ENCODE measurements around the gene PLOD2. TPM values are rescaled to one million over a fixed set of nuclear protein-coding genes. Genes with fewer than 3 reads are reported as not detected.

The PLOD2 gene
- total RNA-seq, 1 experiment from 2014 or later = 36.6 TPM

DNA sequence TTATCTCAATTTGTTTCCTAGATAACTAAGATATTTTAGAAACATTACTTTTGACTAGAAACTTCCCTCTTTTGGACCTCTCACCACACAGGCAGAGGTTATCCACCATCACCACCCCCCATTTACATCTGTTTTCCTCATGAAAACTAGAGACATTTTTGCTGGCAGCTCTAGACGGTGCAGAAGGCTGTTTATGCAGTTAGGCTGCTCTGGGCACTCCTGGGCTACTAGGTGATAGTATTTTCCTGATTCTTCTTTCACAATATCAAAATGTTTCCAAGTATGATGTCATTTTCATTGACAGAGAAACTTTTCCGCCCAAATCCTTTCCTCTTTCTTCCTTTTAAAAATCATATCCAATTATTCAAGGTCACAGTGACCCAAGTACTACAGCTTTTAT, 67.1 kb downstream of the PLOD2 start:
- CTCF ChIA-PET = no interaction called here
- DNase-seq (ENCODE audit: low spot score) = no peak
- Mint-ChIP-seq H3K36me3 (peaks cover 6% of the 10 kb centered on the region), H3K27ac (peak overlapping the region; percentile 32), H3K27me3 (ENCODE audit: low read depth) (no peaks in the 10 kb centered on the region), H3K4me1 (peaks cover 6% of the 10 kb centered on the region; the same call in 1 of the 2 replicates), H3K9me3 (no peaks in the 10 kb centered on the region), H3K4me3 (no peak overlapping the region)
- TF ChIP-seq SMAD3 (CRISPR knock-in tag; IDR thresholded peaks at IDR 0.05; ENCODE audit: borderline replicate concordance) (no peak), MYBL2 (CRISPR knock-in tag; IDR thresholded peaks at IDR 0.05) (no peak), ZNF138 (CRISPR knock-in tag; conservative IDR thresholded peaks at IDR 0.05) (no peak), SOX15 (CRISPR knock-in tag; IDR thresholded peaks at IDR 0.05) (no peak), CREM (CRISPR knock-in tag; IDR thresholded peaks at IDR 0.05) (no peak), ZNF232 (CRISPR knock-in tag; IDR thresholded peaks at IDR 0.05) (no peak), FOXJ3 (CRISPR knock-in tag; IDR thresholded peaks at IDR 0.05; ENCODE audit: borderline replicate concordance) (no peak), ZNF317 (CRISPR knock-in tag; IDR thresholded peaks at IDR 0.05; ENCODE audit: borderline replicate concordance, low read depth) (no peak), MXD4 (CRISPR knock-in tag; IDR thresholded peaks at IDR 0.05; ENCODE audit: borderline replicate concordance) (no peak), TEAD4 (CRISPR knock-in tag; IDR thresholded peaks at IDR 0.05) (no peak), JAZF1 (CRISPR knock-in tag; IDR thresholded peaks at IDR 0.05) (no peak)
- TF ChIP-seq, protein P1, sequence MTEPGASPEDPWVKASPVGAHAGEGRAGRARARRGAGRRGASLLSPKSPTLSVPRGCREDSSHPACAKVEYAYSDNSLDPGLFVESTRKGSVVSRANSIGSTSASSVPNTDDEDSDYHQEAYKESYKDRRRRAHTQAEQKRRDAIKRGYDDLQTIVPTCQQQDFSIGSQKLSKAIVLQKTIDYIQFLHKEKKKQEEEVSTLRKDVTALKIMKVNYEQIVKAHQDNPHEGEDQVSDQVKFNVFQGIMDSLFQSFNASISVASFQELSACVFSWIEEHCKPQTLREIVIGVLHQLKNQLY (CRISPR knock-in tag; IDR thresholded peaks at IDR 0.05) = no peak
- TF ChIP-seq, protein P2, sequence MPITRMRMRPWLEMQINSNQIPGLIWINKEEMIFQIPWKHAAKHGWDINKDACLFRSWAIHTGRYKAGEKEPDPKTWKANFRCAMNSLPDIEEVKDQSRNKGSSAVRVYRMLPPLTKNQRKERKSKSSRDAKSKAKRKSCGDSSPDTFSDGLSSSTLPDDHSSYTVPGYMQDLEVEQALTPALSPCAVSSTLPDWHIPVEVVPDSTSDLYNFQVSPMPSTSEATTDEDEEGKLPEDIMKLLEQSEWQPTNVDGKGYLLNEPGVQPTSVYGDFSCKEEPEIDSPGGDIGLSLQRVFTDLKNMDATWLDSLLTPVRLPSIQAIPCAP (CRISPR knock-in tag; IDR thresholded peaks at IDR 0.05) = no peak
- TF ChIP-seq, protein P3, sequence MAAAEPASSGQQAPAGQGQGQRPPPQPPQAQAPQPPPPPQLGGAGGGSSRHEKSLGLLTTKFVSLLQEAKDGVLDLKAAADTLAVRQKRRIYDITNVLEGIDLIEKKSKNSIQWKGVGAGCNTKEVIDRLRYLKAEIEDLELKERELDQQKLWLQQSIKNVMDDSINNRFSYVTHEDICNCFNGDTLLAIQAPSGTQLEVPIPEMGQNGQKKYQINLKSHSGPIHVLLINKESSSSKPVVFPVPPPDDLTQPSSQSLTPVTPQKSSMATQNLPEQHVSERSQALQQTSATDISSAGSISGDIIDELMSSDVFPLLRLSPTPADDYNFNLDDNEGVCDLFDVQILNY (CRISPR knock-in tag; IDR thresholded peaks at IDR 0.05) = no peak
- TF ChIP-seq, protein P4, sequence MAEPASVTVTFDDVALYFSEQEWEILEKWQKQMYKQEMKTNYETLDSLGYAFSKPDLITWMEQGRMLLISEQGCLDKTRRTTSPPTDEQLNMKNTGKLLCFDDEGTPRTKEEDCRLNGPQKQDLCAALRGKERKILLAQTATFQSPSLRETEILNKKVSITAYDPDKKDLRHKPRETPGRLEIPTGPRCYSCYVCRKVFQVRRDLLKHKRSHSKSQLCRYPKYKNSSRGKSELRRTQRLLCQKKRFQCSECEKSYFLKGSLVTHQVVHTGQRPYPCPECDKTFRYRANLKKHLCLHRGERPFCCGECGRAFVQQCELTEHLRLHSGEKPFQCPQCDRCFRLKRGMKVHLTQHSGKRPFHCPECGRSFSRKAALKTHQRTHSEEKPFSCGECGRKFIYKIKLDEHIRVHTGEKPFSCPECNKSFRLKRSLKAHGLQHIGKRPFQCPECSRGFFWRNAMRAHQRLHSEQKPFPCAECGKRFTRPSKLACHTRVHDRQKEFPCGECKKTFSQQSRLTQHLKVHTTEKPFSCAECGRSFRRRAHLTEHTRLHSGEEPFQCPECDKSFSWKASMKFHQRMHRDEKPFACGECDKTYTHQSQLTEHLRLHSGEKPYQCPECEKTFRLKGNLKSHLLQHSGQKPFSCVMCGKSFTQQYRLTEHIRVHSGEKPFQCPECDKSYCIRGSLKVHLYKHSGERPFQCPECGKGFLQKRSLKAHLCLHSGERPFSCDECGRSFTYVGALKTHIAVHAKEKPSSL (CRISPR knock-in tag; conservative IDR thresholded peaks at IDR 0.05) = no peak
- POLR2A ChIA-PET = no interaction called here
- ATAC-seq = no peak

DNA sequence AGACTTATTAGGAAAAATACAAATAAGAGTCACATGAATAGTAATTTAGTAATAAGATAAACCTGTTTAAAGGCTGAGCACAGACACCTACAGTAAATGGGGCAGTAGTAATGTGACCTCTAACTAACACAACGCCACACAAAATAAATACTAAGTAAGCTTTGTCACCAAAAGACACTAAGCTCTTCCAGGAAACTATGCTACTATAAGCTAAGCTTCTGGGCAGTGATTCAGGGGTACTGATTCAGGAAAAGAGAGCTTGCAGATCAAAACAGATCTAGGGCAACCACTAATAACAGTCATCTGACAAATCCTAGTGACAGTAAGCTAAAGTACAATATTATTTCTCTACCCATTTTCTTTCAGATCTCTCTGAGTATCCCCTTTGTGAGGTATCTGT, 68.8 kb downstream of the PLOD2 start:
- ATAC-seq (no peak), DNase-seq (ENCODE audit: low spot score) (no peak)
- CTCF ChIA-PET = no interaction called here
- peaks cover 6% of the 10 kb centered on the region; the same call in 1 of the 2 replicates for H3K4me1 Mint-ChIP-seq
- no peak overlapping the region for H3K4me3 Mint-ChIP-seq
- no peaks in the 10 kb centered on the region for H3K9me3 Mint-ChIP-seq
- POLR2A ChIA-PET = no interaction called here
- no peaks in the 10 kb centered on the region for H3K27me3 Mint-ChIP-seq (ENCODE audit: low read depth)
- TF ChIP-seq ATF1 (CRISPR knock-in tag; IDR thresholded peaks at IDR 0.05) (no peak), TCF7 (CRISPR knock-in tag; IDR thresholded peaks at IDR 0.05; ENCODE audit: low read depth) (no peak), NFYB (CRISPR knock-in tag; conservative IDR thresholded peaks at IDR 0.05; ENCODE audit: low read depth) (no peak), CREB1 (CRISPR knock-in tag; IDR thresholded peaks at IDR 0.05) (no peak), ZNF263 (CRISPR knock-in tag; IDR thresholded peaks at IDR 0.05; ENCODE audit: low read depth) (no peak)
- TF ChIP-seq, protein P5, sequence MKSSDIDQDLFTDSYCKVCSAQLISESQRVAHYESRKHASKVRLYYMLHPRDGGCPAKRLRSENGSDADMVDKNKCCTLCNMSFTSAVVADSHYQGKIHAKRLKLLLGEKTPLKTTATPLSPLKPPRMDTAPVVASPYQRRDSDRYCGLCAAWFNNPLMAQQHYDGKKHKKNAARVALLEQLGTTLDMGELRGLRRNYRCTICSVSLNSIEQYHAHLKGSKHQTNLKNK (CRISPR knock-in tag; IDR thresholded peaks at IDR 0.05) = no peak
- TF ChIP-seq, protein P6, sequence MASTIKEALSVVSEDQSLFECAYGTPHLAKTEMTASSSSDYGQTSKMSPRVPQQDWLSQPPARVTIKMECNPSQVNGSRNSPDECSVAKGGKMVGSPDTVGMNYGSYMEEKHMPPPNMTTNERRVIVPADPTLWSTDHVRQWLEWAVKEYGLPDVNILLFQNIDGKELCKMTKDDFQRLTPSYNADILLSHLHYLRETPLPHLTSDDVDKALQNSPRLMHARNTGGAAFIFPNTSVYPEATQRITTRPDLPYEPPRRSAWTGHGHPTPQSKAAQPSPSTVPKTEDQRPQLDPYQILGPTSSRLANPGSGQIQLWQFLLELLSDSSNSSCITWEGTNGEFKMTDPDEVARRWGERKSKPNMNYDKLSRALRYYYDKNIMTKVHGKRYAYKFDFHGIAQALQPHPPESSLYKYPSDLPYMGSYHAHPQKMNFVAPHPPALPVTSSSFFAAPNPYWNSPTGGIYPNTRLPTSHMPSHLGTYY (CRISPR knock-in tag; IDR thresholded peaks at IDR 0.05) = no peak
- TF ChIP-seq, protein P7, sequence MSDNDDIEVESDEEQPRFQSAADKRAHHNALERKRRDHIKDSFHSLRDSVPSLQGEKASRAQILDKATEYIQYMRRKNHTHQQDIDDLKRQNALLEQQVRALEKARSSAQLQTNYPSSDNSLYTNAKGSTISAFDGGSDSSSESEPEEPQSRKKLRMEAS (CRISPR knock-in tag; IDR thresholded peaks at IDR 0.05) = no peak
- TF ChIP-seq, protein P4 (CRISPR knock-in tag; conservative IDR thresholded peaks at IDR 0.05) = no peak
- TF ChIP-seq, protein P8, sequence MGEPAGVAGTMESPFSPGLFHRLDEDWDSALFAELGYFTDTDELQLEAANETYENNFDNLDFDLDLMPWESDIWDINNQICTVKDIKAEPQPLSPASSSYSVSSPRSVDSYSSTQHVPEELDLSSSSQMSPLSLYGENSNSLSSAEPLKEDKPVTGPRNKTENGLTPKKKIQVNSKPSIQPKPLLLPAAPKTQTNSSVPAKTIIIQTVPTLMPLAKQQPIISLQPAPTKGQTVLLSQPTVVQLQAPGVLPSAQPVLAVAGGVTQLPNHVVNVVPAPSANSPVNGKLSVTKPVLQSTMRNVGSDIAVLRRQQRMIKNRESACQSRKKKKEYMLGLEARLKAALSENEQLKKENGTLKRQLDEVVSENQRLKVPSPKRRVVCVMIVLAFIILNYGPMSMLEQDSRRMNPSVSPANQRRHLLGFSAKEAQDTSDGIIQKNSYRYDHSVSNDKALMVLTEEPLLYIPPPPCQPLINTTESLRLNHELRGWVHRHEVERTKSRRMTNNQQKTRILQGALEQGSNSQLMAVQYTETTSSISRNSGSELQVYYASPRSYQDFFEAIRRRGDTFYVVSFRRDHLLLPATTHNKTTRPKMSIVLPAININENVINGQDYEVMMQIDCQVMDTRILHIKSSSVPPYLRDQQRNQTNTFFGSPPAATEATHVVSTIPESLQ (CRISPR knock-in tag; IDR thresholded peaks at IDR 0.05) = no peak
- peaks cover 2% of the 10 kb centered on the region for H3K36me3 Mint-ChIP-seq
- no peak overlapping the region; the same call in 1 of the 2 replicates for H3K27ac Mint-ChIP-seq
